GM23248 (cell line): Measurements from ENCODE around the gene KIF18A. TPM values are rescaled to one million over a fixed set of nuclear protein-coding genes. Genes with fewer than 3 reads are reported as not detected.

Experiments used
- DNase-seq: peaks from one replicate; pipeline ENCODE4 v3.0.0-alpha.2; 2015
- H2AFZ ChIP-seq: fragments of 200-600 bp; sonication (generic); 2 replicates; pipeline ENCODE4 v1.6.1; 2016; ENCODE audit warnings: antibody characterized with exemption
- H3F3A ChIP-seq: fragments of 200-600 bp; sonication (generic); 2 replicates; pipeline ENCODE4 v1.6.1; 2016; ENCODE audit warnings: mild to moderate bottlenecking, antibody characterized with exemption, mixed run types; ENCODE audit not compliant: insufficient read depth
- H3K27ac ChIP-seq: fragments of 200-600 bp; sonication (generic); 2 replicates; pipeline ENCODE4 v1.5.1; 2016; ENCODE audit warnings: mild to moderate bottlenecking
- H3K27me3 ChIP-seq: fragments of 200-600 bp; sonication (generic); replicated peaks from 2 replicates; pipeline ENCODE4 v1.6.1; 2016; ENCODE audit warnings: mild to moderate bottlenecking; ENCODE audit not compliant: insufficient read depth
- H3K36me3 ChIP-seq: fragments of 200-600 bp; sonication (generic); 2 replicates; pipeline ENCODE4 v1.6.1; 2016; ENCODE audit warnings: low read depth, mild to moderate bottlenecking
- H3K4me1 ChIP-seq: fragments of 200-600 bp; sonication (generic); 2 replicates; pipeline ENCODE4 v1.6.1; 2016; ENCODE audit warnings: mild to moderate bottlenecking; ENCODE audit not compliant: insufficient read depth
- H3K4me2 ChIP-seq: fragments of 200-600 bp; sonication (generic); one replicate; pipeline ENCODE4 v1.6.1; 2016; ENCODE audit warnings: mild to moderate bottlenecking; ENCODE audit not compliant: unreplicated experiment
- H3K4me3 ChIP-seq: fragments of 200-600 bp; sonication (generic); 2 replicates; pipeline ENCODE4 v1.5.1; 2016; ENCODE audit warnings: mild to moderate bottlenecking
- H3K79me2 ChIP-seq: fragments of 200-600 bp; sonication (generic); 2 replicates; pipeline ENCODE4 v1.6.1; 2016; ENCODE audit warnings: mild to moderate bottlenecking; ENCODE audit not compliant: insufficient read depth
- H3K9ac ChIP-seq: fragments of 200-600 bp; sonication (generic); 2 replicates; pipeline ENCODE4 v1.6.1; 2016; ENCODE audit warnings: mild to moderate bottlenecking
- H3K9me2 ChIP-seq: fragments of 200-600 bp; sonication (generic); 2 replicates; pipeline ENCODE4 v1.6.1; 2016; ENCODE audit warnings: mixed run types, mild to moderate bottlenecking, moderate library complexity; ENCODE audit not compliant: insufficient read depth
- H3K9me3 ChIP-seq: fragments of 200-600 bp; sonication (generic); one replicate; pipeline ENCODE4 v1.6.1; 2017; ENCODE audit warnings: low read depth
- H4K20me1 ChIP-seq: fragments of 200-600 bp; sonication (generic); 2 replicates; pipeline ENCODE4 v1.6.0; 2016; ENCODE audit not compliant: insufficient read depth
- EZH2 ChIP-seq: fragments of 200-600 bp; sonication (generic); IDR thresholded peaks from 2 replicates; pipeline ENCODE4 v1.6.1; 2018; ENCODE audit warnings: antibody characterized with exemption, mild to moderate bottlenecking; ENCODE audit not compliant: insufficient read depth, poor library complexity, severe bottlenecking
- EZH2phosphoT487 ChIP-seq: fragments of 200-600 bp; sonication (generic); IDR thresholded peaks from 2 replicates; pipeline ENCODE4 v1.6.1; 2018; ENCODE audit warnings: antibody characterized with exemption, moderate library complexity, mild to moderate bottlenecking, low read depth; ENCODE audit not compliant: insufficient read depth
- WGBS, 2 experiments: methylation state at CpG; one replicate each; pipeline ENCODE4 v1.1.6; 2015 to 2017; ENCODE audit warnings: low lambda C conversion rate in 2 of 2, low coverage in 1 of 2; ENCODE audit errors: missing lambda C conversion rate in 2 of 2; 5-methylcytosine and 5-hydroxymethylcytosine counted together
- in situ Hi-C: fragments of 300-500 bp; cut with MboI; formaldehyde crosslinking; loops from 2 replicates; pipeline ENCODE4 v1.15.0; 2020
- polyA plus RNA-seq: library from polyadenylated mRNA; unstranded; fragments of >200 nt; fragmentation: Nextera tagmentation; extraction: Ambion mirVana; gene quantifications from 2 replicates; pipeline ENCODE4 v1.2.1, GENCODE V29; 2016
- total RNA-seq: library from RNA; depleted of rRNA; stranded (reverse); fragments of >200 nt; shearing (Covaris generic); gene quantifications from 2 replicates; pipeline ENCODE4 v1.2.3, GENCODE V29; 2014; rRNA removed

Gene KIF18A
- total RNA-seq (7.8 and 12.5 TPM in 2 replicates), polyA plus RNA-seq (8.7 and 9.1 TPM in 2 replicates)

DNA sequence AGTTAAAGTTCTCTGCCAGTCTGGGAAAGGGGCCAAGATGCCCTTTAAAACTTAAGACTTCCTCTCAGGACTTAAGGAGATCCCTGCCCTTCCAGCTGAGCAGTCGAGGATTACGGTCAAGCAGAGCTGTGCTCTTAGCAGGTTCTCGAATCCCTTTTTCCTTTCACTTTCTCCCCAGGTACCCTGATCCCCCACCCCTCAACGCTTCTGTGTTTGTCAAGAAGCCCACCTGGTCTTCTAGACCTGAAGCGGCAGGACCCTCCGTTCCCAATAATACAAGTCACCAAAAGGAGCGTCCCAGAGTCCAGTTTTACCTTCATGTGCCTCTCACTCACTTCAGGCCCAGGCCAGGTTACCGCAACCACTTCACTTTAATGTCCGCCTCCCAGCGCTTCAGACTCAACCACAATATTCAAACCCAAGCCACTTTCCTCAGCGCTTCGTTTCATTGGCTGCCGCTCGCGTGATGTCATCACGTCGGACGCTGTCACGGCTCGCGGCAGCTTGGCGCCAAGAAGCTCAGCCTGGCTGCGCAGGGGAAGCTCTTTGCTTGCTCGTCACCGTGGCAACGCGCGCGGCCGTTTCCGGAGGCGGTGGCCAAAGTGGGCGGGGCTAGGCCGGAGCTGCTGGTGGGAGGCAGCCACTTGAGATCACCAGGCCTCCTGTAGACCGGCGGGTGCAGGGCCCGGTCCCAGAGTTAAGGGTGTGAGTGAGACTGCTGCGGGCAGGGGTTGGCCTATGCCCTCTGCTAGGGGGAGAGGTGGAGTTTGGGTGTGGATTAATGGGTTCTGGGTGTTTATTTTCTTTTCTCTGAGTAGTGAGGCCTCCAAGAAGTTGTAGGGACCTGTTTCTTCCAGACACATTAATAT is at the start of gene KIF18A, which contains the start of gene METTL15:
Gene KIF18A (minus strand): TSS at position 407 of the 869 bp plus-strand sequence. CDS start 10,209 bp downstream, outside the sequence.
Gene METTL15 (plus strand): TSS at position 639 of the 869 bp plus-strand sequence. CDS start 4,947 bp downstream, outside the sequence.
- Histone ChIP-seq H3K4me2 (peak within 1 kb of the TSS; percentile 95), H3K4me3 (peak within 1 kb of the TSS; percentile 94), H3K9me3 (no peaks in the 10 kb centered on the region), H3K79me2 (peaks cover 89% of the 10 kb centered on the region), H3K36me3 (no peaks in the 10 kb centered on the region), H2AFZ (peak within 1 kb of the TSS; percentile 82), H3K9me2 (no peaks in the 10 kb centered on the region), H3F3A (peaks cover 21% of the 10 kb centered on the region), H4K20me1 (no peaks in the 10 kb centered on the region), H3K4me1 (peaks cover 62% of the 10 kb centered on the region), H3K9ac (peak within 1 kb of the TSS; percentile 98), H3K27ac (peak within 1 kb of the TSS; percentile 97), H3K27me3 (no peaks in the 10 kb centered on the region)
- peak; percentile 100 for DNase-seq
- in situ Hi-C loops = loop anchor here (25.0 kb wide), 1 partner anchor 396 kb away; the partner anchor contains the start of gene BDNF
- 1% methylated on average over 38 of the region's 38 CpGs for WGBS, 2 experiments
- TF ChIP-seq EZH2 (no peak), EZH2phosphoT487 (no peak)

DNA sequence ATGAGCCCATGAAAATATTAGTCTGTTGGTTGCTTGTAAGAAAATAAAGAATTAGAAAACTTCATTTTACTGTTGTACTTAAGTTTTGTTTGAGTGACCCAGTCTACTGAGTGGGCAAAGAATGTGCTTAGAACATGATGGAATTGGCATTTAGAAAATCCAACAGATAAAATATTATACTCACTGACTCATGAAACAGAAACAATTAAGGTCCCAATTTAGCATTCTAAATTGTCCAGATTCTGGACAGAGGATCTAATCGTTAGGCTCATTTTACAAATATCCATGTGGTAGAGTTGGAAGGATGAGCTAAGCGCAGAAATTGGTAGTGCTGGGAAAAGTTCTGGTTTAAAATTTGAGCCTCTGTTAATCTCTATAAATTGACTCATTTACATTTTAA is 45.6 kb upstream of the KIF18A start:
- Histone ChIP-seq H3K9me3 (no peaks in the 10 kb centered on the region), H3K36me3 (peaks cover 6% of the 10 kb centered on the region; the same call in 1 of the 2 replicates), H4K20me1 (no peaks in the 10 kb centered on the region), H3K4me3 (no peak overlapping the region), H3K4me2 (peak overlapping the region; percentile 8), H3K27ac (0 out of 2 replicates have a peak overlapping the region, but pooled peaks have one; percentile 2), H3K9ac (no peak overlapping the region), H2AFZ (no peak overlapping the region), H3F3A (peaks cover 11% of the 10 kb centered on the region; the same call in 1 of the 2 replicates), H3K79me2 (peaks cover 17% of the 10 kb centered on the region), H3K9me2 (no peaks in the 10 kb centered on the region), H3K4me1 (peaks cover 16% of the 10 kb centered on the region), H3K27me3 (no peaks in the 10 kb centered on the region)
- TF ChIP-seq EZH2phosphoT487 = no peak
- TF ChIP-seq EZH2 = no peak
- in situ Hi-C loops = no loop called here
- 67 to 70% methylated on average over 2 of the region's 2 CpGs for WGBS, 2 experiments
- DNase-seq = peak; percentile 14

DNA sequence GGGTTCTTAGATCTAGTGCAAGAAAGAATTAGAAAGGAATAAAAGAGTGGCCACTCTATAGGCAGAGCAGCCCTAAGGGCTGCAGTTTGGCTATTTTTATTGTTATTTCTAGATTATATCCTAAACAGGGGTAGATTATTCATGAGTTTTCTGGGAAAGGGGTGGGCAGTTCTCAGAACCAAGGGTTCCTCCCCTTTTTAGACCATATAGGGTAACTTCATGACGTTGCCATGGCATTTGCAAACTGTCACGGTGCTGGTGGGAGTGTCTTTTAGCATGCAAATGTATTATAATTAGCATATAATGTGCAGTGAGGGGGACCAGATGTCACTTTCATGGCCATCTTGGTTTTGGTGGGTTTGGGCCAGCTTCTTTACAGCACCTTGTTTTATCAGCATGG is 44.8 kb upstream of the KIF18A start:
- in situ Hi-C loops = no loop called here
- Histone ChIP-seq H3K27me3 (no peaks in the 10 kb centered on the region), H4K20me1 (no peaks in the 10 kb centered on the region), H3K27ac (no peak overlapping the region), H3K4me3 (no peak overlapping the region), H3K9me2 (peaks cover 3% of the 10 kb centered on the region; the same call in 1 of the 2 replicates), H3K36me3 (peaks cover 6% of the 10 kb centered on the region; the same call in 1 of the 2 replicates), H2AFZ (no peak overlapping the region), H3K9ac (no peak overlapping the region), H3K4me2 (no peak overlapping the region), H3K9me3 (no peaks in the 10 kb centered on the region), H3K4me1 (peaks cover 16% of the 10 kb centered on the region), H3K79me2 (peaks cover 24% of the 10 kb centered on the region), H3F3A (peaks cover 11% of the 10 kb centered on the region; the same call in 1 of the 2 replicates)
- TF ChIP-seq EZH2phosphoT487 (no peak), EZH2 (no peak)
- DNase-seq = no peak
- 100% methylated on average over 2 of the region's 2 CpGs for WGBS, 2 experiments

DNA sequence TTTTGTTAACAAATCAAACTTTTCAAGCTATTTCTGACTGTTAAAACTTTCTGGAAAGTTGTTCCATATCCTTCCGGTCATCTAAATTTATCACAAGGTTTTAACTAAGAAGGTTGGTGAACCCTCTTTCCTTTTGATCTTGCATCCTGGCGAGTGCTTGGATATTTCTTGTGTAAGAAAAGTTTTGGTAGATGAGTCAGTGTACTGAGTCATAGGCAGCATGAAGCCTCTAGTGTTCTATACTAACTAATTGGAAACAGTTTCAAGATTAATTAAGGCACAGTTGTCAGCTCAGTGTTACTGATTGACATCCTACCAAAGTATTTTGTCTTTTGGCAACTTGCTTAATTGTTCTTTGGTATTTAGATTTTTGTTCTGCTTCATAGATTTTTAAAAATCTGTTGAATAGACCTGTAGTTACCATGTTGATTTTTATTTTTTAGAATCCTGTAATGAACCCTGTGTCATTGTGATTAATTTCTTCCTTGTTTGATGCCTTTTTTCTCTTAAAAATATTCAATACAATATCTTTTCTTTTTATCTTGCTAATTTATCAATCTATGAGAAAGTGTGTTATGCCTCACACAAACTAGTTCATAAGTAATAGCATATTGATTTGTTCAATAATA is 38.3 kb upstream of the KIF18A start:
- 0% methylated on average over 2 of the region's 2 CpGs for WGBS, 2 experiments
- Histone ChIP-seq H3K9me2 (peaks cover 4% of the 10 kb centered on the region), H4K20me1 (no peaks in the 10 kb centered on the region), H3K9ac (no peak overlapping the region), H3K4me2 (peak overlapping the region; percentile 71), H3K79me2 (peaks cover 41% of the 10 kb centered on the region), H3K27ac (peak overlapping the region; percentile 31), H3K4me1 (peaks cover 28% of the 10 kb centered on the region), H3K36me3 (no peaks in the 10 kb centered on the region), H3F3A (peaks cover 21% of the 10 kb centered on the region), H3K4me3 (peak overlapping the region; percentile 11; the same call in 1 of the 2 replicates), H2AFZ (no peak overlapping the region), H3K27me3 (no peaks in the 10 kb centered on the region), H3K9me3 (no peaks in the 10 kb centered on the region)
- TF ChIP-seq EZH2phosphoT487 (no peak), EZH2 (no peak)
- in situ Hi-C loops = no loop called here
- DNase-seq = peak; percentile 90
